IPS DF 19.7 (cell line): ENCODE measurements around the gene ALPL.
"Not testable (repeated sequence)": the region's sequence is repeated elsewhere in the genome, so short reads cannot be mapped to it uniquely, and the experiment has no call there.

Experiments used
- DNase-seq: peaks from one replicate; pipeline ENCODE4 v3.0.0-alpha.2; 2013; ENCODE audit warnings: low read depth, low spot score

ALPL gene

DNA sequence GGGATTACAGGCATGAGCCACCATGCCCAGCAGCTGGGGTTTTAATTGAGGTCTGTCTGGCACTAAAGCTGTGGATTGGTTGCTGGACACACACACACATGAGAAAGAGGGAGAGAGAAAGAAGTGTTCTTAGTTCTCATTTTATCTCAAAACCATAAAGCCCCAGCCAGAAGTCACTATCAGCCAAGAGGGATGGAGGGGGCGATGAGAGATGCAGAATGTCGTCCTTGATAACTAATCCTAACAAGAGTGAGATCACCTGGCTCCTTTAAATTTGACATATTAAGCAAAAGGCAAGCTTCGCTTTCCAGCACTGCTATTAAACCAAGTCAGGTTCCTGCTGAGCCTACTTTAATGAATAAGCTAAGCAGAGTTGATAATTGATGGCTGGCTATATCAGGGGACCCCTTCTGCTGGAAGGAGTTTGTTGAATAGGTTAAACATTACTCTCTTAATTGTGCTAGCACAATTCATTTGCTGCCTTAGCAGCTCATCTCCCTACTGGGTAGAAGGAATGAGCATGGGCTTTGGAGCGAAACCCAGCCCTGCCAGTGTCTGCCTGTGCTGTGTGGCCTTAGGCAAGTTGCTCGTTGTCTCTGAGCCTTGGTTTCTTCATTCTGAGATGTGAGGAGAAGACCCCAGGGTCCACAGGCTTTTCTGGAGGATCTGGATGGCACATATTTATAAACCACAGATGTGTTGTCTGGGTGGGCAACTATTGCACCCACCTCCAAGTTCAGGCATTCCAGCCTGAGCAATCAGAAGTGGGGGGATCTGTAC lies 50.8 kb downstream of the ALPL start:
- no peak for DNase-seq

DNA sequence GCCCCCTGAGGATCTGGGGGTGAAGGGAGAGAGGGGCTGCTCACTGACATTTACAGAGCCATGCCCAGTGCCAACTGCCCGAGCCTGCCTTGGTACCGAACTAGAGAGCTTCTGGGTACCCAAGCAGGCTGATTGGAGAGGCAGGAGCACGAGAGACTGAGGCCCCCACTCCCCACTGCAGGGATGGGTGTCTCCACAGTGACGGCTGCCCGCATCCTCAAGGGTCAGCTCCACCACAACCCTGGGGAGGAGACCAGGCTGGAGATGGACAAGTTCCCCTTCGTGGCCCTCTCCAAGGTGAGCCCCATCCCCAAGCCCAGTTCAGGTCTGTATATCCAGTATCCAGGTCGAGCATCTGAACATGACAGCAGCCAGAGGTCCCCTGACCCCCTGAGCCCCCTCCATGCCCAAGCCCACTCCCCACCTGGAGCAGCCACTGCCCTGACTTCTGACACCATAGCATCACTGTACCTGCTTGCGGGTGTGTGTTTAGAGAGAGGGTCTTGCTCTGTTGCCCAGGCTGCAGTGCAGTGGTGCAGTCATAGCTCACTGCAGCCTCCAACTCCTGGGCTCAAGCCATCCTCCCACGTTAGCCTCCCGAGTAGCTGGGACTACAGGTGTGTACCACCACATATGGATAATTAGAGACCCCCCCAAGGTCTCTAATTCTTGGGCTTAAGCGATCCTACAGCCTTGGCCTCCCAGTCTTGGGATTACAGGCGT lies 51.9 kb downstream of the ALPL start:
- no peak for DNase-seq

DNA sequence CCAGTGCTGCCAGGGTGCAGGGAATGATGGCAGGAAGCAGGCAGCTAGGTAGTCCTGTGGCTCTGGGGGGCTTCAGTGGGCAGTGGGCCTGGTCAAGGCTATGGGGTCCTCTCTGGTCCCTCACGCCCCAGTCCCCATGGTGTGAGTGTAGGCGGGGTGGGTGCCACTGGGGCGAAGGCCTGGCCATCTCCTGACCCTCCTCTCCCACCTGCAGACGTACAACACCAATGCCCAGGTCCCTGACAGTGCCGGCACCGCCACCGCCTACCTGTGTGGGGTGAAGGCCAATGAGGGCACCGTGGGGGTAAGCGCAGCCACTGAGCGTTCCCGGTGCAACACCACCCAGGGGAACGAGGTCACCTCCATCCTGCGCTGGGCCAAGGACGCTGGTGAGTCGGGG lies 53.7 kb downstream of the ALPL start:
- no peak for DNase-seq

DNA sequence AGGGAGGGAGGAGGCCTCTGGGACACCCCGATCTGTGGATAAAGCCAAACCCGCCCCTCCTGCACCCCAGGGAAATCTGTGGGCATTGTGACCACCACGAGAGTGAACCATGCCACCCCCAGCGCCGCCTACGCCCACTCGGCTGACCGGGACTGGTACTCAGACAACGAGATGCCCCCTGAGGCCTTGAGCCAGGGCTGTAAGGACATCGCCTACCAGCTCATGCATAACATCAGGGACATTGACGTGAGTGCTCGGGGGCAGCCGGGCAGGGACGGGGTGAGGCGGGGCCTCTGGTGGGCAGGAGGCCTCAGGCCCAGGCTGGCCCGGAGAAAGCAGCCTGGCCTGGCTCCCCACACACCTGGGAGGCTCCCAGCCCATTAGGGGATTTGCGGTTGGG lies 54.7 kb downstream of the ALPL start:
- DNase-seq, result no peak

DNA sequence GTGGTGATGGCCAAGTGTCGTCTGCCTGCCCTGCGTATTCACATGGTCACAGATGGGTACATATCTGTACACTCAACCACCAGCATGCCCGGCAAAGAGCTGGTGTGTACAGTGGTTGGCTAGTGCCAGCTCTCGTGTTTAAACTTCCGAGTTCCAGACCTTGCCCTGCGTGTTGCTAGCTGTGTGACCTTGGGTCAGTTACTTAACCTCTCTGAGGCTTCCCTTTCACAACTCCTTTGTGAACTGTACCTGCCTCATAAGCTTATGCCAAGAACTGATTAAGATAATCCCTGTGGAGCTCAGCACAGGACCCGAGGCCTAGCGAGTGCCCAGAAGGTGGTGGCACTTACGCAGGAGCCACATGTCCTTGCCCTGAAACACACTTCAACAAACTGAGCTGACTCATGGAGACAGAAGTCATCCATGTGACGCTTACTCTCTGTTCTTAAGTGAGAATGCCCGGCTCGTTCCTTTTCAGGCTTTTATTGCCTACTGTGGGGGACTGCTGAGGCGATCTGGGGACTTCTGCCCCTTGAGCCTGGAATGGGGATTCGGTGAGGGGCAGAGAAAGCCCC lies 55.4 kb downstream of the ALPL start:
- no peak for DNase-seq

DNA sequence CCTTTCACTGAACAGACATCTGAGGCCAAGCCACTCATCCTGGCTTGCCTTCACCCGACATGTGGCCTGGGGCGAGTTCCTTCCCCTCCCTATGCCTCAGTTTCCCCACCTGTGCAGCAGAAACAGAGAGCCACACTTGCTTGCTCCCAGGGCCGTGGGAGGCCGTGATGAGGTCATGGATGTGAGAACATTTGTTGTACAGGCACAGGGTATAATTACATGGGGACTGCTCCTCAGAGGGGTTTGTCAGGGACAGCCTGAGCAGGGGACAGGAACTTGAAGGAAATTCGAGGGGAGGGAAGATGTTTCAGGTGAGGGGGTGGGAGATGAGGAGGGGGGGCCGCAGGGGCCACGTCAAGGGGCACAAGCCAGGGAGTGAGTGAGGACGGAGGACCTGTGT lies 56.1 kb downstream of the ALPL start:
- no peak for DNase-seq

DNA sequence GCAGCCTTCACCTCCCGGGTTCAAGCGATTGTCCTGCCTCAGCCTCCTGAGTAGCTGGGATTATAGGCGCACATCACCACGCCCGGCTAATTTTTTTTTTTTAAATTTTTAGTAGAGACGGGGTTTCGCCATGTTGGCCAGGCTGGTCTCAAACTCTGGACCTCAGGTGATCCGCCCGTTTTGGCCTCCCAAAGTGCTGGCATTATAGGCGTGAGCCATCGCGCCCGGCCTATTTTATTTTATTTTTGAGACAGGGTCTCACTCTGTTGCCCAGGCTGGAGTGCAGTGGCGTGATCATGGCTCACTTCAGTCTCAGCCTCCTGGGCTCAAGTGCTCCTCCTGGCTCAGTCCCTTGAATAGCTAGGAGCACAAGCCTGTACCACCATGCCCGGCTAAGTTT lies 57.1 kb downstream of the ALPL start:
- DNase-seq, result not testable (repeated sequence)

DNA sequence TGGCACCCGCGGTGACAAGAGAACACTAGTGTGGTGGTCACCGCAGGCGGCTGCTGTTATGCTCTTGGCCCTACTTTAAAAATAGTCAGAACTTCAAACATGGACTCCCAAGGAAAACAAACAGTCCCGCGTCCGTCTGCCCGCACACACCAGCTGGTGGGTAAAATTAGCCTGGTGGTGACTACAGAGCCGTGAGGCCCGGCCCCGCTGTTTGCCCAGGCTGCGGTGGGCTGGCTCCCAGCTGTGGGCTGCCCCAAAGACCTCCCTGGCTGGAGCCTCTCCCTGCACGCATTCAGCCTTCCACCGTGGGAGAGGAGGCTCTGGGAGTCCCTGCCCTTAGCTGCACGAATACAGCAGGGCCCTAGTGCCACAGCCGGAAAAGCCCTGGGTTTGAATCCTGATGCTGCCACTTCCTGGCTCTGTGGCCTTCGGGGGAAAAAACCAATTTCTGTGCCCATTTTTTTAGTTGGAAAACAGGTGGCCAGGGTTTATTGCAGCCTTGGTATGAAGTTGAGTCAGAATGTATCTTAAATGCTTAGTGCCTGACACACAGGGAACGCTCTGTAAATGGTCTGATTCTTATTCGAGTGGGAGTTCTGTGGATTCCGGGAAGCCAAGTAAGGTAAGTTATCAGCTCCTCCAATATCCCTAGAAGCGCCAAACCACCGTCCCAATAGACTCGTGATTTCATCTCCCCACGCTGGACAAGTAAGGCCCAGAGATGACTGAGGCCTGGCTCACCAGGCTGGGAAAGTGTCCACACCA lies 58.2 kb downstream of the ALPL start:
- no peak for DNase-seq

DNA sequence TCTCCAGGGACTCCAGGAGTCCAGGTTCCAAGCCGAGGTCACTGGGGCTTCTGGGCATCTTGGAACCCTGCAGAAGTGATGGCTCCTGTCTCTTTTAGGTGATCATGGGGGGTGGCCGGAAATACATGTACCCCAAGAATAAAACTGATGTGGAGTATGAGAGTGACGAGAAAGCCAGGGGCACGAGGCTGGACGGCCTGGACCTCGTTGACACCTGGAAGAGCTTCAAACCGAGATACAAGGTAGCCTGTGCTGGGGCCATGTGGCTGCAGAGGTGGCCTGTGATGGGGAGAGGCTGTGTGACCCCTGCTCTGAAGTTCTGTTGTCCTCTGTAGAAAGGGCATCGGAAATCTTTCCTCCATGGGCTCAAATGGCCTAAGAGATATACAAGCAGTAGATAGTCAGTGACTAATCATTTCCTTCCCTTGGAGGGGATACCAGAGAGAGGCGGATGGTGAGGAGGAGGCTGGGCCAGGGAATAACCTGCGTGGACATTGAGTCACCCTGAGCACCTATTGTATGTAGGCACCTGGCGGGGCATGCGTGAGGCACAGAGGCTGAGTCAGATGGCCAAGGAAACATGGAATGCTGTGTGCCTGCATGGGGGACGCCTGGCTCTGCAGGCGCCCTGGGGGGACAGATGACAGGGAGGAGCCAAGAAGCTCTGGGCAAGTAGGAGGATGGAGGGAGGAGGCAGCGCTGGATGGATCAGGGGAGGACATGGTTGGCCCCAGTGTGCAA lies 59.0 kb downstream of the ALPL start:
- no peak for DNase-seq

DNA sequence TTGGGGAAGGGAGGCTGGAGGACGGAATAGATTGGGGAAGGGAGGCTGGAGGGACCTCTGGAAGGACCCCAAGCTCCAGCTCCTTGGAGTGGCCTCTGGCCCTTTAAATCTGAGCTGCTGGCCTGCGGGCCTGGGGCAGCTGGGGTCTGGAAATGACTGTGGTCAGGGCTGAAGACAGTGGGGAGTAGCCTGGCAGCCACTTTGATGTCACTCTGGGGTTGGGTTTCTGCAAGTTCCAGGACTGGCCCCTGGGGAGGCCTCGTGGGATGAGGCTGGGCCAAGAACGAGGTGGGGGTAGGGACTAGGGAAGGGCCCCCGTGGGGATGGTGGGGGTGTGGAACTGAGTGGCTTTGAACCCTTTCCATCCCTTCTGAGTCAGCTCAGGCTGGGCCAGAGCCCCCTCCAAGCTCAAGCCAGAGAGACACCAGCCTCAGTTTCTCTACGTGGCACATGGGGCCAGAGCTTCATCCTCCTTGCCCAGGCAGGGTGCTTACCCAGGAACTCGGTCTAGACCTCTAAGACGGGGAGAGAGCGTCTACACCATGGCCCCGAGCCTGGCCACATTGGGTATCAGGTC lies 59.7 kb downstream of the ALPL start:
- no peak for DNase-seq

DNA sequence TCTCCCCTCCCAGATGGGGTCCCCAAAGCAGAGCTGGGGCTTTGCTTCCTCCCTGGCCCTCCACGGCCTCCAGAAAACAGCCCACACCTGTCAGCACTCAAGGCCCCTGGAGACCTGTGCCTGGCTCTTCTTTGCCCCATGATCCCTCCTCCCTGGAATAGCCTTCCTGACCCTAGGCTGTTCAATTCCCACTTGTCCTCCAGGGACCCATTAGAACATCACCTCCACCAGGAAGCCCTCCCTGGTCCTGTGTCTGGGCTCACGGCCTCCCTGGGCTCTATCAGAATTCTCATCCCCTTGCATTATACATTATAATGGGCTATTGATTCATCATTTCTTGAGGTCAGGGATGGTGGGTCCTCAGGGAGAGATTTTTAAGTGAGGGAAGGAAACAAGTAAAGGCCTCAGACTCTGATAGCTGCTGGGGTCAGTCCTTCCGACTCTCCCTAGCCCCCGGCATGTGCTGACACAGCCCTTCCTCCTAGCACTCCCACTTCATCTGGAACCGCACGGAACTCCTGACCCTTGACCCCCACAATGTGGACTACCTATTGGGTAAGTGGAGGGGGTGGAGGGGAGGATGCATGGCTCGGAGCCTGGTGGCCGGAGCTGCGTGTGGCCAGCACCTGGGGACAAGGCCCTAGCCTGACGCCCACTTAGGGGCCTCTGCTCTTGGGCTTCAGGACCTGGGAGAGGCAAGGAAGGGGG lies 60.8 kb downstream of the ALPL start:
- DNase-seq, result no peak

DNA sequence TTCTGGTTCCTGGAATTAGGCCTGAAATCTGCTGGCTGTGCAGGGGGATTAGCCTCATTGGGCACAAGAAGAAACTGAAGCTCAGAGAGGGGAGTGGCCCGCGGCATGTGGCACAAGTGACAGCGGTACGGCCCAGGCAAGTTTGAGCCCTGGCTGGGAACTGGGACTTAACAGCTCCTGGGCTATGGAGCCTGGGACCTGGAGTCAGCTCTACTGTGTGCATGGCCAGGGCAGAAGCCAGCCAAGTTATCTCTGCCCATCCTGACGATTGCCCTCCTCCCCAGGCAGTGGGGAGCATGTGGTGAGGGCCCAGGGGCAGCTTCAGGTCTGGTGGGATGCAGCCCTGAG lies 61.3 kb downstream of the ALPL start:
- no peak for DNase-seq

DNA sequence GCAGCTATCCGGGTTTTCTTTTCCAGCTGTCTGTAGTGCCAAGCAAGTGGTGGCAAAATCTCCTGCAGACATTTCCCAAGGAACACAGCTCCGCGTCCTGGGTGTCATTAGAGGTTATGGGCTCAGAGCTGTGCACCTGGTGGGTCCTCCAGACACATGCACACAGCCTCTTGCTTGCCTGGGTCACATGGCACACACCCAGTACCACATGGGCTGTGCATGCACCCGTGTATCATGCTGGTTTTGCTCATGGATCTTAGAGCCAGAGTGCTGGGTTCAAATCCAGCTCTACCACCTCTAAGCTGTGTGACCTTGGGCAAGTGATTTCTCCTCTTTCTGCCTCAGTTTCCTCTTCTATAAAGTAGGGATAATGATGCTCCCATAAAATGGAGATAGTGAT lies 61.7 kb downstream of the ALPL start:
- DNase-seq, result no peak

DNA sequence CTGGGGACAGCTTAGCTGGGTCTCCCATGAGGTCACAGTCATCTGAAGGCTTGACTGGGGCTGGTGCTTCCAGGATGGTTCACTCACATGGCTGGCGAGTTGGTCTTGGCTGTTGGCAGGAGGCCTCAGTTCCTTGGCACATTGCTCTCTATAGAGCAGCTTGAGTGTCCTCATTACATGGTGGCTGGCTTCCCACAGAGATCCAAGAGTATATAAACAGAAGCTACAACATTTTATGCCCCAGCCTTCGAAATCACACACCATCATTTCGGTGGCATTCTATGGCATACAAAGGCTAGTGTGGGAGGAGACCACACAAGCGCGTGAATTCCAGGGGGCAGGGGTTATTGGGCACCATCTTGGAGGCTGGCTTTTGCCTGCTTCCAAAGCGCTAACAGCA lies 63.0 kb downstream of the ALPL start:
- no peak for DNase-seq

DNA sequence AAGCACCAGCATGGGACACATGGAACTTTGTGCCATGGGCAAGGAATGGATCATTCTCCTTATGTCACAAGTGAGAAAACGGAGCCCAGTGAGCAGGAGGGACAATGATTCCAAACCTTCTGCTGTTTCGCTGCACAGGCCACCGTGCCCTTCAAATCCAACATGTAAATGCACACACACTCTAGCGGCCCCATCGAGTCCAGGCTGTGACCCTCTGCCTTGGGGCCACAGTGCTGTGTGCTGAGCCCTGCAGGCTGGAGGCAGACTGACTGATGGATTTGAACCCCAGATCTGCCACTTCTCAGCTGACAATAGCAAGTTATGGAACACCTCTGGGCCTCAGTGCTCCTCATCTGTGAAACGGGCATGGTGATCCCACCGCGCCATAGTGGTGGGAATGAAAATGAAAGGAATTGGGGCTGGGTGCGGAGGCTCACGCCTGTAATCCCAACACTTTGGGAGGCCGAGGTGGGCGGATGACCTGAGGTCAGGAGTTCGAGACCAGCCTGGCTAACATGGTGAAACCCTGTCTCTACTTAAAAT lies 63.6 kb downstream of the ALPL start:
- no peak for DNase-seq

DNA sequence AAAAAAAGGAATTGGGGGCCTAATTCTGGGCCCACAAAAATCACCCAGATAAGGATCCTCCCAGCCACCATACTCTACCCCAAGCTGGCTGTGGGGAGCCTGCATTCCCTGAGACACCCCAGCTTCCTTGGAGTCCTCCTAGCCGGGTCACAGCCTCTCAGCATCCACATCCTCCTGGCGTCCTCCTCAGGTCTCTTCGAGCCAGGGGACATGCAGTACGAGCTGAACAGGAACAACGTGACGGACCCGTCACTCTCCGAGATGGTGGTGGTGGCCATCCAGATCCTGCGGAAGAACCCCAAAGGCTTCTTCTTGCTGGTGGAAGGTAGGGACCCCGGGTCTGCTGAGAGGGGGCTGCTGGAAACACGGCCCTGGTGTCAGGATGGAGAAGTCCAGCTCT lies 64.3 kb downstream of the ALPL start:
- DNase-seq, result no peak

DNA sequence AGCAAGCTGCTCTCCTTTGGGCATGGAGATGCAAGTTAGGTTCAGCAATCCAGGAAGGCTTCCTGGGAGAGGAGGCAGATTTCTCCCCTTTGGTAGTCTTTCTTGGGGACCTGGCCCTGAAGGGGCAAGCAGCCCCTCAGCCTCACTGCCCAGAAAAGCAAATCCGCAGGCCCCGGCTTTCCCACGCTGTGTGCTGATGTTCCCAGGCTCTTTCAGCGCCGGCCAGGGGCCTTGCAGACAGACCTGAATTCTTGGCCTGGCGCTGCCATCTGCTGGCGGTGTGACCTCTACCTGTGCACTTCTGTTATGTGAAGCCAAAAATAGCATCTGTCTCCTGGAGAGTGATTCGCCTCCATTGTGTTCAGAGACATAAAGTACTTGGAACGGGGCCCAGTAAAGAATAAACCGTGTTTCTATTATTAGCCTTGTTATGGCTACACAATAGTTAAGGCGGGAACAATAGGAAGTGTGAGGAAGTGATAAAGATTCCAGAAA lies 64.8 kb downstream of the ALPL start:
- DNase-seq, result peak; percentile 63

DNA sequence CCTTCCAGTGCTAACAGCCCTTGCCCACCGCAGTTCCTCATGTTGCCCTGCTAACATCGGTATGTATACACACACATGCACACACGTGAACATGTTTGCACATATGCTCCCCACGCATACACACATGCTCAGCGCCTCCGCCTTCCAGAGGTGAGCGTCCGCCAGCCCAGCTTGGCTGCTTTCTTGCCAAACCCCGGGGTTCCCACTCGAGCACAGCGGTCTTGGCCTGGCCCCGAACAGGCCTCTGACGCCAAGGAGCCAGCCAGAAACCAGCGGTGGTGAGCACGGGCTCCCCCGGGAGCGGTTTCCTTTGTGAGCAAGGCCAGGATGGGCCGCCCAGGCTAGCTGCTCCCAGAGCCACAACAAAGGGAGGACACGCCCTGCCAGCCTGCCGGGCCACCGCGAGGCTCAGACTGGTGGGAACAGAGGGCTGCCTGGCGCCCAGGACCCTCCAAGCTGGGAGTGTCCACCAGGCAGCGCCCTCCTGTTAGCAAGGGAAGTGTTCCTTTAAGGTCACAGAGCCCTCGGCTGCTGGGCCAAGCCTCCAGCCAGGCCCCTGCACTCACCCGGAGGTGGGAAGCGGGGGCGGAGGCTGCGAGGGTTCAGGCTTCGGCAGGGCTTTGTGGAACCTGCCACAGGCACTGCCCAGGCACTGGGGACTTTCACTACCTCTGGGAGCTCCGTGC lies 65.4 kb downstream of the ALPL start:
- peak; percentile 9 for DNase-seq

DNA sequence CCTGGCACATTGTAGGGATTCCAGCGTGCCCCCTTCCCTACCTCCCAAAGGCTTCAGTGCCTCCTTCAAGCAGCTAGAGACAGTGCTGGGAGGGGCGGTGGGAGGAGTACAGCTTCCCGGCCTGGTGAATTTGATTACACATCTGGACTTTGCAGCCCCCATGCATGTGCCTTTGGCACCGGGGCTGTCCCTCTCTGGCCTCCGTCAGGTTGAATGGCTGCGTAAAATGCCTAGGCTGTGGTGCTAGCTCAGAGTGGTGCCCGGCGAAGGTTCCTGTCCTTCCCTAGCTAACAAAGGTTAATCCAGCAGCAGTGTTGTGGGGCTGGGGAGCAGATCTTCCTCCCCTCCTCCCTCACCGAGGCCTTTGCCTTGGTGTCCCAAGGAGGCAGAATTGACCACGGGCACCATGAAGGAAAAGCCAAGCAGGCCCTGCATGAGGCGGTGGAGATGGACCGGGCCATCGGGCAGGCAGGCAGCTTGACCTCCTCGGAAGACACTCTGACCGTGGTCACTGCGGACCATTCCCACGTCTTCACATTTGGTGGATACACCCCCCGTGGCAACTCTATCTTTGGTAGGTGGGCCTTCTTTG lies 66.2 kb downstream of the ALPL start:
- no peak for DNase-seq
